Thymus (tissue), 2 donors: ENCODE data around the gene IDH3G. TPM values are rescaled to one million over a fixed set of nuclear protein-coding genes. Genes with fewer than 3 reads are reported as not detected.

ENCODE experiments used
- polyA plus RNA-seq: library from polyadenylated mRNA; stranded (reverse); fragments of 200-250 nt; gene quantifications from one replicate; pipeline ENCODE4 v1.2.3, GENCODE V29; 2013
- total RNA-seq: library from RNA; stranded (reverse); fragments of 120-200 nt; gene quantifications from one replicate; pipeline ENCODE4 v1.2.4, GENCODE V29; 2013
- donor health status: healthy.

Gene IDH3G
- total and polyA plus RNA-seq, 2 donors: 37.5 to 39.2 TPM

Other genes starting within 250 kb of the IDH3G start
- gene CCNQ, start 195.2 kb downstream of the IDH3G start, total RNA-seq: 21.1 TPM
- 28.4 TPM for gene CCNQ, start 195.2 kb downstream of the IDH3G start, polyA plus RNA-seq
- 1.7 TPM for gene DUSP9, start 147.2 kb downstream of the IDH3G start, total RNA-seq
- gene DUSP9, start 147.2 kb downstream of the IDH3G start, polyA plus RNA-seq: 0.07 TPM
- 8.2 TPM for gene PNCK, start 120.6 kb downstream of the IDH3G start, total RNA-seq
- 2.4 TPM for gene PNCK, start 120.6 kb downstream of the IDH3G start, polyA plus RNA-seq
- 5.5 TPM for gene SLC6A8, start 106.4 kb downstream of the IDH3G start, total RNA-seq
- 18.2 TPM for gene SLC6A8, start 106.4 kb downstream of the IDH3G start, polyA plus RNA-seq
- 71.9 TPM for gene BCAP31, start 70.0 kb downstream of the IDH3G start, total RNA-seq
- 114 TPM for gene BCAP31, start 70.0 kb downstream of the IDH3G start, polyA plus RNA-seq
- gene ABCD1, start 69.5 kb downstream of the IDH3G start, total RNA-seq: 4.7 TPM
- gene ABCD1, start 69.5 kb downstream of the IDH3G start, polyA plus RNA-seq: 6.8 TPM
- gene PLXNB3, start 30.1 kb downstream of the IDH3G start, total RNA-seq: 0.14 TPM
- gene PLXNB3, start 30.1 kb downstream of the IDH3G start, polyA plus RNA-seq: 0.71 TPM
- gene SRPK3, start 13.3 kb downstream of the IDH3G start, total RNA-seq: 0.61 TPM
- gene SRPK3, start 13.3 kb downstream of the IDH3G start, polyA plus RNA-seq: 0.75 TPM
- gene SSR4, start 293 bp upstream of the IDH3G start, total RNA-seq: 257 TPM
- gene SSR4, start 293 bp upstream of the IDH3G start, polyA plus RNA-seq: 328 TPM
- gene PDZD4, start 36.2 kb upstream of the IDH3G start, total RNA-seq: 0.61 TPM
- gene PDZD4, start 36.2 kb upstream of the IDH3G start, polyA plus RNA-seq: 7.9 TPM
- gene L1CAM, start 91.8 kb upstream of the IDH3G start, total RNA-seq: 0.28 TPM
- 0.64 TPM for gene L1CAM, start 91.8 kb upstream of the IDH3G start, polyA plus RNA-seq
- 0.24 TPM for gene AVPR2, start 110.3 kb upstream of the IDH3G start, total RNA-seq
- 1.8 TPM for gene AVPR2, start 110.3 kb upstream of the IDH3G start, polyA plus RNA-seq
- 139 TPM for gene ARHGAP4, start 131.9 kb upstream of the IDH3G start, total RNA-seq
- gene ARHGAP4, start 131.9 kb upstream of the IDH3G start, polyA plus RNA-seq: 481 TPM
- 41.3 TPM for gene NAA10, start 140.7 kb upstream of the IDH3G start, total RNA-seq
- gene NAA10, start 140.7 kb upstream of the IDH3G start, polyA plus RNA-seq: 94.7 TPM
- gene RENBP, start 150.3 kb upstream of the IDH3G start, total RNA-seq: 9.3 TPM
- gene RENBP, start 150.3 kb upstream of the IDH3G start, polyA plus RNA-seq: 18.3 TPM
- 12.7 TPM for gene HCFC1, start 177.4 kb upstream of the IDH3G start, total RNA-seq
- gene HCFC1, start 177.4 kb upstream of the IDH3G start, polyA plus RNA-seq: 21.9 TPM
- 5.9 TPM for gene TMEM187, start 178.4 kb upstream of the IDH3G start, total RNA-seq
- 6.9 TPM for gene TMEM187, start 178.4 kb upstream of the IDH3G start, polyA plus RNA-seq
- 33.9 TPM for gene IRAK1, start 225.5 kb upstream of the IDH3G start, total RNA-seq
- gene IRAK1, start 225.5 kb upstream of the IDH3G start, polyA plus RNA-seq: 44.0 TPM